A172 (cell line): ENCODE results near the gene PSAPL1. TPM values are rescaled to one million over a fixed set of nuclear protein-coding genes. Genes with fewer than 3 reads are reported as not detected.

Experiments
- DNase-seq: peaks from one replicate; pipeline ENCODE4 v3.0.0-alpha.2; 2015; ENCODE audit warnings: low spot score
- total RNA-seq: library from RNA; depleted of rRNA; stranded (reverse); fragments of >200 nt; shearing (Covaris generic); gene quantifications from 2 replicates; pipeline ENCODE4 v1.2.3, GENCODE V29; 2014; rRNA removed

The PSAPL1 gene
- total RNA-seq, 1 experiment from 2014 or later, result not detected

- DNase-seq, result no peak
Observed at GRCh38 chr4:7383266-7383665, 51.5 kb downstream of the PSAPL1 start.

DNA sequence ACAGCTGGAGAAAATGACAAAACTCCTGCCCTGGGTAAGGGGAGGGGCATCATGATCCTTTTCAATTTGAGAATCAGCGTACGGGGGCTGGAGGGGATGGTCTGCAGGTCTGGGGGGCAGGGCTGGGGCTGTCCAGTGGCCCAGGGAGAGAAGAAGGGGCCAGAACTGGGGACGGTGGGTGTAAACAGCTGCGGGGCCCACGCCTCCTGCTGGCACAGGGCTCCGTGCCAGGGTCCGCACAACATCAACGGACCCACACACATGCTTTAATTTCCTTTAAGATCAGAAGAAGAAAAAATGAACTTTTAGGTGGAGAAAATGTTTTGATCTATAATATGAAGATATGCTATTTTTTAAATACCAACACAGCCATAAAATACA is 52.1 kb downstream of the PSAPL1 start:
- no peak for DNase-seq

GRCh38 chr4:7381890-7382633 is 52.7 kb downstream of the PSAPL1 start:
- DNase-seq, result no peak

GRCh38 chr4:7381221-7381889 is 53.4 kb downstream of the PSAPL1 start:
- DNase-seq, result no peak

Other genes starting within 250 kb of the PSAPL1 start
- gene SORCS2, start 242.4 kb downstream of the PSAPL1 start, total RNA-seq, result 0.78 and 1.1 TPM in 2 replicates